Type B pancreatic cell (in vitro differentiated cells): Measurements from ENCODE around the gene GRAMD1B. TPM values are rescaled to one million over a fixed set of nuclear protein-coding genes. Genes with fewer than 3 reads are reported as not detected.

Source experiments
- DNase-seq: peaks from one replicate; pipeline ENCODE4 v3.0.0; 2021; ENCODE audit warnings: mixed read lengths; ENCODE audit not compliant: unreplicated experiment; ENCODE audit errors: extremely low spot score
- H3K27ac Mint-ChIP-seq: 2 replicates; pipeline ENCODE4 v1.8.0; 2021; ENCODE audit warnings: mild to moderate bottlenecking, mixed read lengths
- H3K27me3 Mint-ChIP-seq: 2 replicates; pipeline ENCODE4 v1.8.0; 2021; ENCODE audit warnings: mixed read lengths
- H3K36me3 Mint-ChIP-seq: 2 replicates; pipeline ENCODE4 v1.8.0; 2021; ENCODE audit warnings: mixed read lengths
- H3K4me1 Mint-ChIP-seq: one replicate; pipeline ENCODE4 v1.8.0; 2021; ENCODE audit warnings: mixed read lengths; ENCODE audit not compliant: unreplicated experiment
- H3K4me3 Mint-ChIP-seq: 2 replicates; pipeline ENCODE4 v1.8.0; 2021; ENCODE audit warnings: mild to moderate bottlenecking, mixed read lengths
- H3K9me3 Mint-ChIP-seq: 2 replicates; pipeline ENCODE4 v1.8.0; 2021; ENCODE audit warnings: mixed read lengths
- CTCF ChIP-seq: fragments of 200-600 bp; sonication (generic); conservative IDR thresholded peaks from 2 replicates; pipeline ENCODE4 v1.5.0; 2021; ENCODE audit warnings: antibody characterized with exemption, mild to moderate bottlenecking
- total RNA-seq: library from RNA; stranded (reverse); gene quantifications from 2 replicates; pipeline ENCODE4 v1.2.1, GENCODE V29; 2021; ENCODE audit warnings: low replicate concordance

Gene GRAMD1B
- total RNA-seq, 1 donor from 2014 or later, result 15.2 TPM

- no peak for TF ChIP-seq CTCF
- Mint-ChIP-seq H3K36me3 (no peaks in the 10 kb centered on the region), H3K4me3 (no peak overlapping the region), H3K27me3 (peaks cover 5% of the 10 kb centered on the region), H3K9me3 (no peaks in the 10 kb centered on the region), H3K4me1 (peaks cover 8% of the 10 kb centered on the region), H3K27ac (no peak overlapping the region)
- no peak for DNase-seq
These were observed 97.9 kb downstream of the GRAMD1B start for GRCh38 chr11:123527947-123528346.

DNA sequence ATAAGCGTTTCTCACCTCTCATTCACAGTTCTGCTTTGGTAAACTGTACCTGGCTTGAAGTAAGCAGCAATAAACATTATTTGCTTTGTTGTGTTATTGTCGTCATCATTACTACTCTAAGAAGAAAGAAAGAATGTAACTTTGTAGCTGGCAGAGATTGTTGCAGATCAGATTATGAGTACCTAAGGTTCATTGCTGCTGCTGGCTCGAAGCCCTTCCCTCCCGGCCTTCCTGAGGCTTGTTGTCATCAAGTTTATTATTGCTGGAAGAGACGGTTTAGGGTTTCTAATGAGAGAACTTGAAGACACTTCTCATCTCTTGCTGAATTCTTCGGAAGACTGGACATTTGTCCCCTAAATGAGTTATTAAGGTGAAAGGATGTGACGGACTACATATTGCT lies 101.3 kb downstream of the GRAMD1B start:
- peaks cover 4% of the 10 kb centered on the region for H3K4me1 Mint-ChIP-seq
- H3K9me3 Mint-ChIP-seq, result no peaks in the 10 kb centered on the region
- H3K4me3 Mint-ChIP-seq, result no peak overlapping the region
- no peak for DNase-seq
- H3K36me3 Mint-ChIP-seq, result no peaks in the 10 kb centered on the region
- H3K27ac Mint-ChIP-seq, result no peak overlapping the region
- peaks cover 3% of the 10 kb centered on the region for H3K27me3 Mint-ChIP-seq
- no peak for TF ChIP-seq CTCF

DNA sequence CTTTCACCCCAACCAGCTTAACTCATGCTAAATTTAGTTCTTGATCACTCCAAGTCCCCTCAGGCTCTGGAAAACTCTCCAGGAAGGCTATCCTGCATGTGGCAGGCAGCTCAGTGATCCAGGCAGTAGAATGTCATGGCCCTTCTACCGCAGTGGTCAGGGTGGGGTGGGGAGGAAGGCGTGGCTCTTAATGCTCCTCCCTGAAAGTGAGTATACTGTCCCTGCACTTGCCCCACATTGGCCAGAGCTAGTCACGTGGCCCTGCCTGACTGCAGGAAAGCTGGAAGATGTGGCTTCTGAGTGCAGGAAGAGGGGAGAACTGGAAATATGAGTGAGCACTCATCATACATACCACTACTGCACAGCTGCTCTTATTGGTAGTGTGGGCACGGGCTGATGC lies 102.1 kb downstream of the GRAMD1B start:
- no peak for DNase-seq
- no peak overlapping the region for H3K4me3 Mint-ChIP-seq
- peaks cover 11% of the 10 kb centered on the region for H3K4me1 Mint-ChIP-seq
- no peak for TF ChIP-seq CTCF
- H3K36me3 Mint-ChIP-seq, result no peaks in the 10 kb centered on the region
- H3K9me3 Mint-ChIP-seq, result peaks cover 5% of the 10 kb centered on the region
- H3K27me3 Mint-ChIP-seq, result peaks cover 3% of the 10 kb centered on the region
- H3K27ac Mint-ChIP-seq, result no peak overlapping the region

GRCh38 chr11:123535401-123535800 lies 105.3 kb downstream of the GRAMD1B start:
- H3K4me1 Mint-ChIP-seq, result peaks cover 7% of the 10 kb centered on the region
- no peak for TF ChIP-seq CTCF
- H3K9me3 Mint-ChIP-seq, result peaks cover 5% of the 10 kb centered on the region
- no peak overlapping the region for H3K27ac Mint-ChIP-seq
- no peak overlapping the region for H3K4me3 Mint-ChIP-seq
- DNase-seq, result no peak
- no peaks in the 10 kb centered on the region for H3K36me3 Mint-ChIP-seq
- no peaks in the 10 kb centered on the region for H3K27me3 Mint-ChIP-seq

GRCh38 chr11:123536690-123537437 lies 106.8 kb downstream of the GRAMD1B start:
- TF ChIP-seq CTCF, result no peak
- Mint-ChIP-seq H3K27ac (no peak overlapping the region), H3K27me3 (no peaks in the 10 kb centered on the region), H3K36me3 (no peaks in the 10 kb centered on the region), H3K9me3 (peaks cover 5% of the 10 kb centered on the region), H3K4me3 (no peak overlapping the region), H3K4me1 (peaks cover 7% of the 10 kb centered on the region)
- no peak for DNase-seq
